GM12874 (cell line): ENCODE results near the gene PUS10.

ENCODE experiments used
- CTCF ChIP-seq: IDR thresholded peaks from 2 replicates; pipeline ENCODE4 v1.5.1; 2011; ENCODE audit warnings: low read depth, mild to moderate bottlenecking, control low read depth, low read length, moderate library complexity; ENCODE audit not compliant: insufficient read depth

Gene PUS10

GRCh38 chr2:60954139-60954538 lies 63.9 kb downstream of the PUS10 start:
- TF ChIP-seq CTCF, result no peak

GRCh38 chr2:60948926-60949579 lies 69.0 kb downstream of the PUS10 start:
- TF ChIP-seq CTCF, result no peak

GRCh38 chr2:60948161-60948560 lies 69.9 kb downstream of the PUS10 start:
- TF ChIP-seq CTCF, result no peak

- no peak for TF ChIP-seq CTCF
Observed at GRCh38 chr2:60947056-60947455, 71.0 kb downstream of the PUS10 start.

- no peak for TF ChIP-seq CTCF
Observed at GRCh38 chr2:60945341-60945740, 72.7 kb downstream of the PUS10 start.

GRCh38 chr2:60939622-60940021 lies 78.4 kb downstream of the PUS10 start:
- TF ChIP-seq CTCF, result no peak

- no peak for TF ChIP-seq CTCF
Observed at GRCh38 chr2:60938301-60938700, 79.8 kb downstream of the PUS10 start.
